ENCODE results near the gene ATOX1. TPM values are rescaled to one million over a fixed set of nuclear protein-coding genes. Genes with fewer than 3 reads are reported as not detected.
A peak's percentile ranks its signal among the peaks of the same experiment; 100 is the strongest.

ATOX1 gene
- total and polyA plus RNA-seq, 2 of the 13 experiments (the other 11 are each of a cell fraction or from before 2014, with no cell fraction given), result 62.4 to 124 TPM

- TF ChIP-seq ZNF142 (CRISPR knock-in tag; IDR thresholded peaks at IDR 0.05) (peak; percentile 53; the same call in 1 of the 2 replicates), NAIF1 (CRISPR knock-in tag; IDR thresholded peaks at IDR 0.05; ENCODE audit: borderline replicate concordance) (peak; percentile 28; the same call in 1 of the 2 replicates), ATAD3A (CRISPR knock-in tag; IDR thresholded peaks at IDR 0.05) (no peak; the same call in 1 of the 2 replicates), SUZ12 (IDR thresholded peaks at IDR 0.05; ENCODE audit: low read depth, low read length) (no peak), BCLAF1 (IDR thresholded peaks at IDR 0.05) (no peak), HDAC1 (CRISPR knock-in tag; IDR thresholded peaks at IDR 0.05) (peak; percentile 43; the same call in 1 of the 2 replicates), HNF1A (IDR thresholded peaks at IDR 0.05; ENCODE audit: low read depth) (no peak), HNF1A (CRISPR knock-in tag; IDR thresholded peaks at IDR 0.05; ENCODE audit: borderline replicate concordance) (no peak), HIVEP1 (CRISPR knock-in tag; IDR thresholded peaks at IDR 0.05) (0 out of 2 replicates have a peak, but pooled peaks have one; percentile 35), ZNF790 (CRISPR knock-in tag; IDR thresholded peaks at IDR 0.05; ENCODE audit: borderline replicate concordance) (no peak), REPIN1 (CRISPR knock-in tag; IDR thresholded peaks at IDR 0.05; ENCODE audit: borderline replicate concordance, low read depth) (no peak), SALL1 (CRISPR knock-in tag; IDR thresholded peaks at IDR 0.05) (peak; percentile 48), FOXA3 (CRISPR knock-in tag; IDR thresholded peaks at IDR 0.05) (no peak), ZFYVE20 (CRISPR knock-in tag; IDR thresholded peaks at IDR 0.05; ENCODE audit: borderline replicate concordance, low read depth) (0 out of 2 replicates have a peak, but pooled peaks have one; percentile 69)
These were observed 13.8 kb upstream of the ATOX1 start (continued) for GRCh38 chr5:151772029-151772845.

Data from HepG2 (cell line).